ENCODE results near the gene SLC39A2. TPM values are rescaled to one million over a fixed set of nuclear protein-coding genes. Genes with fewer than 3 reads are reported as not detected.

Gene SLC39A2
- total RNA-seq, 6 experiments from 2014 or later = 0.15 TPM; not detected in 5

GRCh38 chr14:21018781-21019180 lies 19.7 kb downstream of the SLC39A2 start:
- no peak for DNase-seq
- no peaks in the 10 kb centered on the region for H3K36me3 Mint-ChIP-seq (ENCODE audit: low read depth)
- no peak overlapping the region for H3K4me3 Mint-ChIP-seq
- H3K27ac Mint-ChIP-seq = no peak overlapping the region
- H3K4me1 Mint-ChIP-seq (ENCODE audit: low read depth) = peaks cover 6% of the 10 kb centered on the region
- H3K9me3 Mint-ChIP-seq = no peaks in the 10 kb centered on the region
- peaks cover 32% of the 10 kb centered on the region for H3K27me3 Mint-ChIP-seq (ENCODE audit: insufficient read depth)
- no peak for TF ChIP-seq CTCF (IDR thresholded peaks at IDR 0.05)

GRCh38 chr14:21019366-21019765 lies 20.3 kb downstream of the SLC39A2 start:
- H3K36me3 Mint-ChIP-seq (ENCODE audit: low read depth) = no peaks in the 10 kb centered on the region
- H3K9me3 Mint-ChIP-seq = no peaks in the 10 kb centered on the region
- no peak for TF ChIP-seq CTCF (IDR thresholded peaks at IDR 0.05)
- peaks cover 37% of the 10 kb centered on the region for H3K27me3 Mint-ChIP-seq (ENCODE audit: insufficient read depth)
- no peak overlapping the region for H3K4me3 Mint-ChIP-seq
- H3K4me1 Mint-ChIP-seq (ENCODE audit: low read depth) = peaks cover 6% of the 10 kb centered on the region
- no peak overlapping the region for H3K27ac Mint-ChIP-seq
- no peak for DNase-seq

- Mint-ChIP-seq H3K9me3 (no peaks in the 10 kb centered on the region), H3K36me3 (ENCODE audit: low read depth) (no peaks in the 10 kb centered on the region), H3K27ac (no peak overlapping the region), H3K4me1 (ENCODE audit: low read depth) (peaks cover 6% of the 10 kb centered on the region), H3K27me3 (ENCODE audit: insufficient read depth) (peaks cover 46% of the 10 kb centered on the region), H3K4me3 (no peak overlapping the region)
- no peak for DNase-seq
- TF ChIP-seq CTCF (IDR thresholded peaks at IDR 0.05) = no peak
Measured at GRCh38 chr14:21020977-21021545, 22.0 kb downstream of the SLC39A2 start.

- Mint-ChIP-seq H3K27ac (no peak overlapping the region), H3K4me1 (ENCODE audit: low read depth) (peaks cover 6% of the 10 kb centered on the region)
Measured at GRCh38 chr14:21022686-21023085, 23.6 kb downstream of the SLC39A2 start.

GRCh38 chr14:21023174-21023573 lies 24.1 kb downstream of the SLC39A2 start:
- H3K27me3 Mint-ChIP-seq (ENCODE audit: insufficient read depth) = peaks cover 51% of the 10 kb centered on the region
- no peak for DNase-seq
- no peak for TF ChIP-seq CTCF (IDR thresholded peaks at IDR 0.05)
- no peak overlapping the region for H3K4me3 Mint-ChIP-seq
- H3K4me1 Mint-ChIP-seq (ENCODE audit: low read depth) = peaks cover 6% of the 10 kb centered on the region
- no peaks in the 10 kb centered on the region for H3K9me3 Mint-ChIP-seq
- no peak overlapping the region for H3K27ac Mint-ChIP-seq
- H3K36me3 Mint-ChIP-seq (ENCODE audit: low read depth) = no peaks in the 10 kb centered on the region

More at GRCh38 chr14:21022686-21023085, 23.6 kb downstream of the SLC39A2 start:
- H3K4me3 Mint-ChIP-seq = no peak overlapping the region
- H3K36me3 Mint-ChIP-seq (ENCODE audit: low read depth) = no peaks in the 10 kb centered on the region
- H3K27me3 Mint-ChIP-seq (ENCODE audit: insufficient read depth) = peaks cover 48% of the 10 kb centered on the region
- no peak for DNase-seq
- H3K9me3 Mint-ChIP-seq = no peaks in the 10 kb centered on the region
- TF ChIP-seq CTCF (IDR thresholded peaks at IDR 0.05) = no peak
